Activated CD8-positive, alpha-beta T cell treated with anti-CD3 and anti-CD28 coated beads for 36 hours (primary cell): Measurements from ENCODE around the gene ITGB1BP1. TPM values are rescaled to one million over a fixed set of nuclear protein-coding genes. Genes with fewer than 3 reads are reported as not detected.

ENCODE experiments used
- ATAC-seq: fragments of 200-7000 bp; cut with Tn5 transposase; one replicate; pipeline ENCODE4 v1.10.0; 2021; ENCODE audit warnings: mild to moderate bottlenecking, moderate library complexity
- CTCF ChIA-PET: fragments of 350-600 bp; sonication (Branson Sonifier 250); formaldehyde crosslinking; loops from one replicate; lab custom pipeline; 2021; ENCODE audit warnings: antibody characterized with exemption; lab: Charles Lee
- POLR2A ChIA-PET: fragments of 350-600 bp; sonication (Branson Sonifier 250); formaldehyde crosslinking; loops from one replicate; lab custom pipeline; 2021; ENCODE audit warnings: antibody characterized with exemption; lab: Charles Lee
- DNase-seq: peaks from one replicate; pipeline ENCODE4 v3.0.0-alpha.2; 2020
- H3K27ac Mint-ChIP-seq: one replicate; pipeline ENCODE4 v1.8.0; 2021; ENCODE audit warnings: mild to moderate bottlenecking, mixed read lengths
- H3K27me3 Mint-ChIP-seq: one replicate; pipeline ENCODE4 v1.8.0; 2021; ENCODE audit warnings: mixed read lengths
- H3K36me3 Mint-ChIP-seq: one replicate; pipeline ENCODE4 v1.8.0; 2021; ENCODE audit warnings: low read depth, mixed read lengths
- H3K4me1 Mint-ChIP-seq: one replicate; pipeline ENCODE4 v1.8.0; 2021; ENCODE audit warnings: low read depth, mixed read lengths
- H3K4me3 Mint-ChIP-seq: one replicate; pipeline ENCODE4 v1.8.0; 2021; ENCODE audit warnings: mild to moderate bottlenecking, moderate library complexity, mixed read lengths
- H3K9me3 Mint-ChIP-seq: one replicate; pipeline ENCODE4 v1.8.0; 2021; ENCODE audit warnings: mixed read lengths
- CTCF ChIP-seq: fragments of 200-600 bp; IDR thresholded peaks from one replicate; pipeline ENCODE4 v1.8.0; 2022; ENCODE audit warnings: antibody characterized with exemption, mild to moderate bottlenecking
- intact Hi-C: fragments of 100-400 bp; cut with micrococcal nuclease; formaldehyde crosslinking; loops from one replicate; pipeline ENCODE4 v1.10.0; 2022
- total RNA-seq, 2 experiments: library from RNA; stranded (reverse); gene quantifications; one replicate each; pipeline ENCODE4 v1.2.3, GENCODE V29; 2021

The ITGB1BP1 gene
- total RNA-seq, 2 experiments from 2014 or later: 111 to 117 TPM

GRCh38 chr2:9408641-9409151 is 14.6 kb downstream of the ITGB1BP1 start:
- Mint-ChIP-seq H3K4me1 (no peaks in the 10 kb centered on the region), H3K36me3 (peaks cover 17% of the 10 kb centered on the region), H3K27me3 (no peaks in the 10 kb centered on the region), H3K27ac (no peak overlapping the region), H3K4me3 (no peak overlapping the region), H3K9me3 (no peaks in the 10 kb centered on the region)
- no peak for ATAC-seq
- intact Hi-C loops: no loop called here
- TF ChIP-seq CTCF: no peak
- DNase-seq: no peak
- POLR2A ChIA-PET: interaction anchor here (1.0 kb wide), 1 partner anchor 14 kb away, joined by 3 read pairs; no protein-coding TSS in a partner anchor
- CTCF ChIA-PET: no interaction called here

GRCh38 chr2:9407363-9407811 is 15.9 kb downstream of the ITGB1BP1 start:
- peak overlapping the region; percentile 25 for H3K27ac Mint-ChIP-seq
- H3K9me3 Mint-ChIP-seq: no peaks in the 10 kb centered on the region
- peaks cover 17% of the 10 kb centered on the region for H3K36me3 Mint-ChIP-seq
- ATAC-seq: no peak
- H3K27me3 Mint-ChIP-seq: no peaks in the 10 kb centered on the region
- POLR2A ChIA-PET: no interaction called here
- DNase-seq: no peak
- intact Hi-C loops: no loop called here
- no peak overlapping the region for H3K4me3 Mint-ChIP-seq
- H3K4me1 Mint-ChIP-seq: no peaks in the 10 kb centered on the region
- no peak for TF ChIP-seq CTCF
- CTCF ChIA-PET: interaction anchor here (0.9 kb wide), 1 partner anchor 392 kb away, joined by 4 read pairs; no protein-coding TSS in a partner anchor

GRCh38 chr2:9406529-9407362 is 16.6 kb downstream of the ITGB1BP1 start:
- Mint-ChIP-seq H3K36me3 (peaks cover 11% of the 10 kb centered on the region), H3K4me3 (no peak overlapping the region), H3K9me3 (no peaks in the 10 kb centered on the region), H3K27me3 (no peaks in the 10 kb centered on the region), H3K4me1 (no peaks in the 10 kb centered on the region), H3K27ac (no peak overlapping the region)
- intact Hi-C loops: no loop called here
- ChIA-PET POLR2A (no interaction called here), CTCF (interaction anchor here (0.9 kb wide), 1 partner anchor 393 kb away, joined by 4 read pairs; no protein-coding TSS in a partner anchor)
- no peak for ATAC-seq
- no peak for DNase-seq
- no peak for TF ChIP-seq CTCF

GRCh38 chr2:9405636-9406035 is 17.7 kb downstream of the ITGB1BP1 start:
- peaks cover 10% of the 10 kb centered on the region for H3K36me3 Mint-ChIP-seq
- H3K4me1 Mint-ChIP-seq: no peaks in the 10 kb centered on the region
- DNase-seq: no peak
- no peak for ATAC-seq
- no peak overlapping the region for H3K27ac Mint-ChIP-seq
- no peaks in the 10 kb centered on the region for H3K9me3 Mint-ChIP-seq
- TF ChIP-seq CTCF: no peak
- intact Hi-C loops: no loop called here
- H3K4me3 Mint-ChIP-seq: no peak overlapping the region
- POLR2A ChIA-PET: no interaction called here
- CTCF ChIA-PET: no interaction called here
- H3K27me3 Mint-ChIP-seq: no peaks in the 10 kb centered on the region

- DNase-seq: no peak
Measured at GRCh38 chr2:9404451-9404850, 18.9 kb downstream of the ITGB1BP1 start.

More at GRCh38 chr2:9404451-9404850, 18.9 kb downstream of the ITGB1BP1 start:
- ATAC-seq: no peak
- H3K27me3 Mint-ChIP-seq: no peaks in the 10 kb centered on the region
- no peaks in the 10 kb centered on the region for H3K4me1 Mint-ChIP-seq
- H3K9me3 Mint-ChIP-seq: no peaks in the 10 kb centered on the region
- no peak for TF ChIP-seq CTCF
- intact Hi-C loops: no loop called here
- H3K4me3 Mint-ChIP-seq: no peak overlapping the region
- ChIA-PET POLR2A (interaction anchor here (1.1 kb wide), 1 partner anchor 11 kb away, joined by 3 read pairs; no protein-coding TSS in a partner anchor), CTCF (no interaction called here)
- H3K36me3 Mint-ChIP-seq: peaks cover 8% of the 10 kb centered on the region
- H3K27ac Mint-ChIP-seq: no peak overlapping the region
